ENCODE results near the gene FLT3LG.
A peak's percentile ranks its signal among the peaks of the same experiment; 100 is the strongest.

Gene FLT3LG

GRCh38 chr19:49428547-49429451 lies 45.2 kb upstream of the FLT3LG start:
- CTCF ChIA-PET = interaction anchor here (1.1 kb wide), 1 partner anchor 14 kb away, joined by 4 read pairs; no protein-coding TSS in a partner anchor
- no peak for DNase-seq (ENCODE audit: extremely low spot score)
- TF ChIP-seq SUZ12 (IDR thresholded peaks at IDR 0.05) = no peak
- TF ChIP-seq ELF4 (IDR thresholded peaks at IDR 0.05) = no peak
- TF ChIP-seq L3MBTL2 (conservative IDR thresholded peaks at IDR 0.05) = no peak
- no peak for TF ChIP-seq CTBP1 (IDR thresholded peaks at IDR 0.05; ENCODE audit: borderline replicate concordance)
- no peak for TF ChIP-seq FOXA1 (IDR thresholded peaks at IDR 0.05)
- no peak for TF ChIP-seq NFRKB (IDR thresholded peaks at IDR 0.05)
- no peak for TF ChIP-seq FOXM1 (IDR thresholded peaks at IDR 0.05; ENCODE audit: borderline replicate concordance)
- TF ChIP-seq HDGF (IDR thresholded peaks at IDR 0.05; ENCODE audit: borderline replicate concordance) = no peak
- TF ChIP-seq LEF1 (IDR thresholded peaks at IDR 0.05; ENCODE audit: borderline replicate concordance) = no peak
- TF ChIP-seq BHLHE40 (IDR thresholded peaks at IDR 0.05; ENCODE audit: borderline replicate concordance) = no peak
- no peak for TF ChIP-seq ZNF384 (IDR thresholded peaks at IDR 0.05)
- TF ChIP-seq FOXK2 (IDR thresholded peaks at IDR 0.05) = no peak
- no peak for TF ChIP-seq TARDBP (IDR thresholded peaks at IDR 0.05)
- no peak for TF ChIP-seq SP1 (IDR thresholded peaks at IDR 0.05)
- TF ChIP-seq ARNT (IDR thresholded peaks at IDR 0.05) = no peak
- TF ChIP-seq PKNOX1 (IDR thresholded peaks at IDR 0.05) = no peak
- POLR2A ChIA-PET = no interaction called here

GRCh38 chr19:49430172-49430677 lies 43.8 kb upstream of the FLT3LG start:
- POLR2A ChIA-PET = no interaction called here
- CTCF ChIA-PET = interaction anchor here (0.8 to 1.1 kb wide), 2 partner anchors 12 to 39 kb away, joined by 3 to 4 read pairs; no protein-coding TSS in a partner anchor
- no peak for DNase-seq (ENCODE audit: extremely low spot score)
- TF ChIP-seq L3MBTL2 (conservative IDR thresholded peaks at IDR 0.05) = no peak

- CTCF ChIA-PET = no interaction called here
Observed at GRCh38 chr19:49430678-49431329, 43.2 kb upstream of the FLT3LG start.

GRCh38 chr19:49431330-49431749 lies 42.7 kb upstream of the FLT3LG start:
- no peak for DNase-seq (ENCODE audit: extremely low spot score)
- TF ChIP-seq ELF4 (IDR thresholded peaks at IDR 0.05) = no peak
- POLR2A ChIA-PET = interaction anchor here (0.7 kb wide), 1 partner anchor 38 kb away, joined by 4 read pairs; no protein-coding TSS in a partner anchor
- CTCF ChIA-PET = interaction anchor here (0.7 kb wide), 1 partner anchor 9 kb away, joined by 3 read pairs; no protein-coding TSS in a partner anchor

More at GRCh38 chr19:49430678-49431329, 43.2 kb upstream of the FLT3LG start:
- POLR2A ChIA-PET = interaction anchor here (0.7 kb wide), 1 partner anchor 37 kb away, joined by 4 read pairs; no protein-coding TSS in a partner anchor
- TF ChIP-seq L3MBTL2 (conservative IDR thresholded peaks at IDR 0.05) (peak; percentile 80), FOXM1 (IDR thresholded peaks at IDR 0.05; ENCODE audit: borderline replicate concordance) (no peak), TARDBP (IDR thresholded peaks at IDR 0.05) (no peak), HDGF (IDR thresholded peaks at IDR 0.05; ENCODE audit: borderline replicate concordance) (no peak)
- peak; percentile 50 for DNase-seq (ENCODE audit: extremely low spot score)

GRCh38 chr19:49432141-49433073 lies 41.6 kb upstream of the FLT3LG start:
- DNase-seq (ENCODE audit: extremely low spot score) = no peak
- no peak for TF ChIP-seq TARDBP (IDR thresholded peaks at IDR 0.05)
- TF ChIP-seq FOXM1 (IDR thresholded peaks at IDR 0.05; ENCODE audit: borderline replicate concordance) = no peak
- no peak for TF ChIP-seq LEF1 (IDR thresholded peaks at IDR 0.05; ENCODE audit: borderline replicate concordance)
- no peak for TF ChIP-seq L3MBTL2 (conservative IDR thresholded peaks at IDR 0.05)
- no peak for TF ChIP-seq CTBP1 (IDR thresholded peaks at IDR 0.05; ENCODE audit: borderline replicate concordance)
- TF ChIP-seq PKNOX1 (IDR thresholded peaks at IDR 0.05) = no peak
- no peak for TF ChIP-seq BHLHE40 (IDR thresholded peaks at IDR 0.05; ENCODE audit: borderline replicate concordance)
- TF ChIP-seq ELF4 (IDR thresholded peaks at IDR 0.05) = no peak
- TF ChIP-seq HDGF (IDR thresholded peaks at IDR 0.05; ENCODE audit: borderline replicate concordance) = no peak
- POLR2A ChIA-PET = no interaction called here
- CTCF ChIA-PET = no interaction called here

- CTCF ChIA-PET = no interaction called here
- DNase-seq (ENCODE audit: extremely low spot score) = no peak
- no peak for TF ChIP-seq FOXM1 (IDR thresholded peaks at IDR 0.05; ENCODE audit: borderline replicate concordance)
- TF ChIP-seq HDGF (IDR thresholded peaks at IDR 0.05; ENCODE audit: borderline replicate concordance) = no peak
- no peak for TF ChIP-seq SUZ12 (IDR thresholded peaks at IDR 0.05)
- TF ChIP-seq PKNOX1 (IDR thresholded peaks at IDR 0.05) = no peak
- TF ChIP-seq CTBP1 (IDR thresholded peaks at IDR 0.05; ENCODE audit: borderline replicate concordance) = no peak
- no peak for TF ChIP-seq L3MBTL2 (conservative IDR thresholded peaks at IDR 0.05)
- POLR2A ChIA-PET = no interaction called here
Observed at GRCh38 chr19:49433240-49433901, 40.6 kb upstream of the FLT3LG start.

Measured in HEK293T (cell line).